HG03064 (cell line): Measurements from ENCODE around the gene CACNA1E.
"Not testable (repeated sequence)": the region's sequence is repeated elsewhere in the genome, so short reads cannot be mapped to it uniquely, and the experiment has no call there.

Experiments
- ATAC-seq: cut with Tn5 transposase; IDR thresholded peaks from one replicate; pipeline ENCODE4 v1.9.1; 2021; ENCODE audit warnings: low read depth; ENCODE audit not compliant: unreplicated experiment

The CACNA1E gene

DNA sequence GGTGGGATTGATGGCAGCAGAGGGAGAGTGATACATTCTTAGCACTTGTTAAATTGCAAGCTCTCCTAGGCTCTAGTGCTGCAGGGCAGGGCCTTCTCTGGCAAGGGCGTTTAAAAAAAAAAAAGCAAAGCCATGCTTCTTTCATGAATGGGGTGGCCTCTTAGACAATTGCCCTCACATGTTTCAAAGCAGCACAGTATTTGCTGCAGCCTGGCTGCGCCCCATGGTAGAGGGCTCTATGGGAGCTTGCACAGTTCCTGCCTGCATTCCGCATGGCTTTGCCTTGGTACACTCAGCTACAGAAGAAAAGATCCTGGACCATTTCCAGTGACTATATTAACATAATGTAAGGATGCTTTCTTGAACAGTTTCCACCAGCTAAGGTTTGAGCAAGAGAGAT lies 311.0 kb downstream of the CACNA1E start:
- ATAC-seq = no peak

DNA sequence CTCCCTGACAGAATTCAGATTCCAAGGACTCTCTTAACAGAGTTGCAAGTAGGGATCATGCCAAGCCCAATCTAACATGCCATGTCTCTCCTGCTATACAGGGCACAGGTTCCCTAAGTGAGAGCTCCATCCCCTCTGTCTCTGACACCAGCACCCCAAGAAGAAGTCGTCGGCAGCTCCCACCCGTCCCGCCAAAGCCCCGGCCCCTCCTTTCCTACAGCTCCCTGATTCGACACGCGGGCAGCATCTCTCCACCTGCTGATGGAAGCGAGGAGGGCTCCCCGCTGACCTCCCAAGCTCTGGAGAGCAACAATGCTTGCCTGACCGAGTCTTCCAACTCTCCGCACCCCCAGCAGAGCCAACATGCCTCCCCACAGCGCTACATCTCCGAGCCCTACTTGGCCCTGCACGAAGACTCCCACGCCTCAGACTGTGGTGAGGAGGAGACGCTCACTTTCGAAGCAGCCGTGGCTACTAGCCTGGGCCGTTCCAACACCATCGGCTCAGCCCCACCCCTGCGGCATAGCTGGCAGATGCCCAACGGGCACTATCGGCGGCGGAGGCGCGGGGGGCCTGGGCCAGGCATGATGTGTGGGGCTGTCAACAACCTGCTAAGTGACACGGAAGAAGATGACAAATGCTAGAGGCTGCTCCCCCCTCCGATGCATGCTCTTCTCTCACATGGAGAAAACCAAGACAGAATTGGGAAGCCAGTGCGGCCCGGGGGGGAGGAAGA lies 315.0 kb downstream of the CACNA1E start:
- no peak for ATAC-seq

DNA sequence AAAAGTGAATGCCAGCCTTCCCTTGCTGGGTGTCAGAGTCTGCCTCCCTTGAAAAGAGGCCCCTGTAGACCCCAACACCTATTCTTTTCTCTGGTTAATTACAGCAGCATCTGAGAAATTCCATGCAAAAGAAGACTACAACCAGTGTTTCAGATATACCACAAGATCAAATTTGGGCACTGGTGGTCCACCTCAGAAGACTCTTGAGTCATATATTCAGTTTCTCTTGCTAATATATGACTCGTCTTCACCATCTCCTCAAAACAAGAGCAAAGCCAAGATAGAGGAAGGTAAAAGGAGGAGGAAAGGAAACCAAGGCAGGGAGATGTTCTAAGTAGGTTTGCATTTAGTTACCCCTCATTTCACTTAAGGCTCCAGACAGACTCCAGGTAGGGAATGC lies 318.3 kb downstream of the CACNA1E start:
- ATAC-seq = no peak

DNA sequence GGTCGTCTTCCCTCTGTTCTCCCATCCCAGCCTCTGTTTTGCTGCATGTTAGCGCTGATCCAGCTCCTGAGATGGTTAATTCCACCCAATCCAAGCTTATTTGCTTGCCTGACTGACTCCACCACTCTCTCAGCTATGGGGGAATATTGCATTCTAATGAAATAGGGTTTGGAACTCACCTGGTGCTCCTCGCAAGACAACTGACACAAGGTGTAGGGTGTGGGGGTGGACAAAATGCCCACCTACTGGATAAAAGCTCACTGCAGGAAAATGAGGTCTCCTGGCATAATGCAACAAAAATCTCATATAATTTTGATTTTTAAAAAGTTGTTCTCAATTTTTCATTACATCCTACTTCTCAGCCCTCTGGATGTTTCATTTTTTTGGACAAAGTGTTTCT lies 319.1 kb downstream of the CACNA1E start:
- ATAC-seq = no peak

DNA sequence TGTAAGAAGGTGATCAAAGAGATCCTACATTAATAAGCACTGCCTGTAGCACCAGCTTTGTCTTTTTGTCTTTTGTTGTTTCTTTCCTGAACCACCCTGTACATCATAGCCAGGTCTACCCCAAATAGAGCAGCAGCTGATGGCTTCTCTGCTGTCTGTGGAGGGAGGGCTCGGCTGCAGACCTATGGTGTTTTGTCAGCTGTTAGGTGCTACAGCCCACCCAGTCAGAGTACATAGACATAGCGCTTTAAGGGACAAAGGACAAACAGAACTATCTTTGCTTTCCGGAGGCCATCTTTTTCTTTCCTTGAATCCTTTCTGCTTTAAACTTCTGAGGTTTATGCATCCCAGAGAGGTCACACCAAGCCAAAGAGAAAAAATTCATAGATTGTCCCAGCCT lies 320.1 kb downstream of the CACNA1E start:
- no peak for ATAC-seq

DNA sequence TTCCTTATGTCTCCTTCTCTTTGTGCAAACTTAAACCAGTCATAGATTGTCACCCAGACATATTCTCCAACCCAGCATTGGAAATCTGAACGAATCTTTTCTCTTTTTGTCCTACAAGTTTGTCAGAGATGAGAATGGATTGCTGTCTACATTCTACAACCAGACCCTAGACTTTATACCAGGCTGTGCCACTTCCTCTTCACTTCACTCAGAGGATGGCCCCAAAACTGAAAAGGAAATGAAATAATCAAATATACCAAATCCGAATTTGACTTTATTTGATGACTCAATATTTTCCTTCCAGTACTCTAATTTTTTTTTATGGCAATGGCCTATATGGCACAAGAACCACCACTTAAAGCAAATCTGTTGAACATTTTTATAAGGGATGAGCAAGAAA lies 321.7 kb downstream of the CACNA1E start:
- ATAC-seq = no peak

DNA sequence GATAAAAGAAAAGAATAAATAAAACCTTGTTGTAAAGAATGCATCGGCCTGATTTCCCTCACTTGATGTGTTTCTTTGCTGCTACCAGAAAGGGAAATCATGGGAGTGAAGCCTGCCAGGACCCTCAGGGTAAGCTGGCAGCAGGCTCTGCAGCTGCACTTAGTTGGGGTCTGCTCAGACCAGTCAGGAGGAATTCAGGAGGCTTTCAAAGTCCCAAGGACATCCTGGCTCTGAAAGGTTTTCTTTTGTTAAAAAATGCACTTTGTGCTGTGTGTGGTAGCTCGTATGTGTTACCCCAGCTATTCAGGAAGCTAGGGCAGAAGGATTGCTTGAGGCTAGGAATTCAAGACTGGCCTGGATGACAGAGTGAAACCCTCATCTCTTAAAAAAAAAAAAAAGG lies 323.4 kb downstream of the CACNA1E start:
- ATAC-seq = no peak

DNA sequence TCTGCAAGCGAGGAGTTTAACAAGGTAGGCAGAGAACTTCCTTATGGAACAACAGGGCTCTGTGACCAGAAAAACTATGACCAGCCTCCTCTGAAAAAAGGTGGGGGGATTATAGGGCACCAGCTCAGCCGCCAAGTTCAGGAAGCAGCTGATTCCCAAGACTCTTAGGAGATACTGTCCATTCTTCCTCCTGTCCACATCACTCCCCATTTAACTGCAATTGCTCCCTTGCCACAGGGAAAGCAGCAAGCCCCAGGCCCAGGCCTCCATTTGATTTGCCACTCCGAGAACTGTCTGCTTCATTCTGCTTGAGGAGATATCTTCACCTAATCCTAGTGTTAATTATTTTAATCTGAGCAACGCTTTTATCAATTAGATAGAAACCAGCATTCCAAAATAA lies 323.9 kb downstream of the CACNA1E start:
- ATAC-seq = no peak

DNA sequence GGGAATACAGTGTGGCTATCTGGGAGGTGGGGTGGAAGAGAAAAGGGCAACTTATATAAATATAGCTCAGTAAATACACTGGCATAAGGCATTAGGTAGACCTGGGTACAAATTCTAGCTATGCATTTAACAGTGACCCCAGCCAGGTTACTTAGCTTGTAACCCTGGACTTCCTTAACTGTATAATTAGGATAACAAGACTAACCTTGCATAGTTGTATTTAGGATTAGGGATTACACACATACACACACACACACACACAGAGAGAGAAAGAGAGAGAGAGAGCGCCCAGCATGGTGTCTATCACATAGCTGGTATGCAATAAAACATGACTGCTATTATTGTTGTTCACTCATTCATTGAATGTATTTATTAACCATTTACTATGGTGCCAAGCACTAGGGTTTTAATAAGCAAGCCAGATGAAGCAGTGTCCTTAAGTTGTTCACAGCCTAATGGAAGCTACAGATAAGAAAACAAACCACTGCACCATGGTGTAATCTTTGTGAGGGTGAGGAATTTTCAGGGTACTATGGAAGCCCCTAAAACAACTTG lies 326.8 kb downstream of the CACNA1E start:
- ATAC-seq = no peak

DNA sequence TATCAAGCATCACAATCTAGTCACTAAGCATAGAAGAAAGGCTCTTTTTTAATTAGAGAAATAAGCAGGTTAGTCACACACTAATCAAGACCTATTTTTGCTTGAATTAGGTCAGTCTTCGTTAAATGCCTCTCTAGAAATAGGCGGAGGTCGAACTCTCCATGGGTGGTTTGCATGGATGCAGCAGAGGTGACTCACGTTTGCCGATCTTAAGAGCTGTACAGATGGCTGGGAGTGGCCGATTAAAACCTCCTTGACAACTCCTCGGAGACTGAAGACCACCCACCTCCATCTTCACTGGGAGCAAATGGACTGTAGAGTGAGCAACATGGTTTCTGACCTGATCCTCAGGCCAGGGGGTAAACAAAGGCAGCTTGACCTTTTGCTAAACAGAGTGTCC lies 328.9 kb downstream of the CACNA1E start:
- ATAC-seq = no peak

DNA sequence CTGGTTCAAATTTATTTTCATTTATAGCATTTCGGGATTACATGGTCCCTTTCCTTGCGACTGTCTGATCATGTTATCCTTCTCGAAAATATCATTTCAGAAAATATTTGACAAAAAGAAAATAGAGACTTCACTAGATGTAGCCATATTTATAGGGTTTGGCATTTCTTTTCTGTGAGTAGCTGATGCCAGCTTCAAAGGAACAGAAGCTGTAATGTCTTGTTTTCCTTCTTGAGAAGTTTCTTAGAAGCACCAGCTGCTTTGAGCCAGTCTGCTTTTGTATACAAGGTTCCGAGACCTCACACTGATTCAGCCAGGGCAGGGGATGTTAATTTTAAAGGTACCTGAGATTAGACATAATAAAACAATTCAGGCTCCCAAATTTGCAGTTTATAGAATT lies 329.9 kb downstream of the CACNA1E start:
- ATAC-seq = no peak

DNA sequence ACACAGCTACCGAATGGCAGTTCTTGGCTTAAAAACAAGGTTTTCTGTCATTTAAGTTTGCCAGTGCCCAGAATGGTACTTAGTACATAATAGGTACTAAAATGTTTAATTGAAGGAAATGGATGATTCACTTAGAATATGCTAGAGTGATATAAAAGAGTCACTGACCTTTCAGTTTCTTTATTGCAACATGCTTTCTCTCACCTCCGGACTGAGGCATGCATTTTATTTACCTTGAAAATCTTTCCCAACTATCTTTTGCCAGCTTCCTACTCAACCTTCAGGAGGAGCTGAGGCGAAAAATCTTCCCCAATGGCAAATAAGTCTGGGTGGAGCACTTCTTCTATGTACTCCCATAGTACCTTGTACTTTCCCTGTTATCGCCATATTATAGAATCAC lies 333.3 kb downstream of the CACNA1E start:
- no peak for ATAC-seq

DNA sequence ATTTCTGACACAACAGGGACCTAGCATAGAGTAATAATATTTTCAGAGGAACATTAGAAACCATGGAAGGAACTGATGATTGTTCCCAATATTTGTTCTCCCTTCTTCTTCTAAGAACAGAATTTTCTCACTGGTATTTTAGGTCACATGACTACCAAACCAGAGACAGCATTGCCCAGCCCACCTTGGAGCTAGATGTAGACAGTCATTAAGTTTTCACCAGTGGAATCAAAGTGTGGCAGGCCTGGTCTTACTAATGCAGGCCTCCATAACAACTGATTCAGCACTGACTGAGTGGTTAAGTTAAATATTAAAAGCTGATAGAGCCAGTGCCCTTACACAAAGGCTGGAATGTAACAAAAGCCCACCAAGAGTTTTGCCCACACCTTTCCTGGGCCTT lies 333.8 kb downstream of the CACNA1E start:
- no peak for ATAC-seq

DNA sequence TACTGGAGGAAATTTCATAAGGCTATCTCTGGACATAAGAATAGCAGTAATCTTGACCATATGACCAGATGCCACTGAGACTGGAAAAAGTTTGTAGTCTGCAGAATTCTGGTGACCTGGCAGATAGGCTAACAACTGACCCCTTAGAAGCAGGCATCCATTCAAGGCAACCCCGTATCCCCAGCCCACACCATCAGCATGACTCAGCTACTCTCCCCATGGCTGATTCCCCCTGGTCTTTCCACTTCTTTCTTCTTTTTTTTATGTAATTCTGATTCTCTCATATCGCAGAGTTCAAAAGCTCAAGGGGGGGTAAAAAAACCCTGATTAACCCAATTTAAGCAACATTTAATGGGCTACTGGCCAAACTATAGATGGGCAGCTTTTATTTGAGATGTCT lies 335.1 kb downstream of the CACNA1E start:
- ATAC-seq = no peak

DNA sequence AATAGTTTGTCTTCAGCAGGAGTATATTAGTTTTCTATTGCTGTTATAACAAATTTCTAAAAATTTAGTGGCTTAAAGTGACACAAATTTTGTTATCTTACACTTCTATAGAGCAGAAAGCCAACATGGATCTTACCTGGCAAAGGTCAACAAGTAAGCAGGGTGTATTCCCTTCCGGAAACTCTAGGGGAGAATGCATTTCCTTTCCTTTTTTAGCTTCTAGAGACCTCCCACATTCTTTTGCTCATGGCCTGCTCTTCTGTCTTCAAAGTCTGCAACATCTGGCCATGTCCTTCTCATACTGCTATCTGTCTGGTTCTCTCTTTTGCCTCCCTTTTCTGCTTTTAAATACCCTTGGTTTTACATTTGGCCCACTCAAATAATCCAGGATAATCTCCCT lies 335.6 kb downstream of the CACNA1E start:
- ATAC-seq = no peak

DNA sequence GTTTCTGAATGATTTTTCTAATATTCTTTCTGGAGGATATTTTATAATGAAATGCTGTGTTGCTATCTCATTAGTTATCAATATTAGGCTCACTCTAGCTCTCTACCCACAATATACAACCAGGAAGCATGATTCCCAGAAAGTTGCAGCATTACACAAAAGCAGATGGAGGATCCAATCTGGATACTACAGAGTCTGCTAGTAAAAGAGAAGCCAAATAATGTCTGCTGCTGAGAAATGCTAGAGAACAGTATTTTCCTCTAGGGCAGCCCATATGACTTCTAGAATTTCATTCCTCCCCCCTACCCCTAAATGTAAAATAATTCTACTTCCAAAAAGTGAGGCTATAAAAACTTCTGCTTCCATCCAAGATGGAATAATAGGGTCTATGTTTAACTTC lies 338.4 kb downstream of the CACNA1E start:
- no peak for ATAC-seq

DNA sequence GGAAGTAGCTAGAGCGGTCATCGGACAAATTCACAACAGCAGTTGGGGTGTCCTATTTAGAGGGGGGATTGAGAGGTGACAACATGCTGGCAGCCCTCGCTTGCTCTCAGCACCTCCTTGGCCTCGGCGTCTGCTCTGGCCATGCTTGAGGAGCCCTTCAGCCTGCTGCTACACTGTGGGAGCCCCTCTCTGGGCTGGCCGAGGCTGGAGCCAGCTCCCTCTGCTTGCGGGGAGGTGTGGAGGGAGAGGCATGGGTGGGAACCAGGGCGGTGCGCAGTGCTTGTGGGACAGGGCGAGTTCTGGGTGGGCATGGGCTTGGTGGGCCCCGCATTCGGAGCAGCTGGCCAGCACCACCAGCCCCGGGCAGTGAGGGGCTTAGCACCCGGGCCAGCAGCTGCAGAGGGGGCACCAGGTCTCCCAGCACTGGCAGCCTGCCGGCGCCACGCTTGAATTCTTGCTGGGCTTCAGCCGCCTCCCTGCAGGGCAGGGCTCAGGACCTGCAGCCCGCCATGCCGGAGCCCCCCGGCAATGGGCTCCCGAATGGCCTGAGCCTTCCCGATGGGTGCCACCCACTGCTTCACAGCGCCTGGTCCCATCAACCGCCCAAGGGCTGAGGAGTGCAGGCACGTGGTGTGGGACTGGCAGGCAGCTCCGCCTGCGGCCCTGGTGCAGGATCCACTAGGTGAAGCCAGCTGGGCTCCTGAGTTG lies 349.0 kb downstream of the CACNA1E start:
- ATAC-seq = not testable (repeated sequence)

DNA sequence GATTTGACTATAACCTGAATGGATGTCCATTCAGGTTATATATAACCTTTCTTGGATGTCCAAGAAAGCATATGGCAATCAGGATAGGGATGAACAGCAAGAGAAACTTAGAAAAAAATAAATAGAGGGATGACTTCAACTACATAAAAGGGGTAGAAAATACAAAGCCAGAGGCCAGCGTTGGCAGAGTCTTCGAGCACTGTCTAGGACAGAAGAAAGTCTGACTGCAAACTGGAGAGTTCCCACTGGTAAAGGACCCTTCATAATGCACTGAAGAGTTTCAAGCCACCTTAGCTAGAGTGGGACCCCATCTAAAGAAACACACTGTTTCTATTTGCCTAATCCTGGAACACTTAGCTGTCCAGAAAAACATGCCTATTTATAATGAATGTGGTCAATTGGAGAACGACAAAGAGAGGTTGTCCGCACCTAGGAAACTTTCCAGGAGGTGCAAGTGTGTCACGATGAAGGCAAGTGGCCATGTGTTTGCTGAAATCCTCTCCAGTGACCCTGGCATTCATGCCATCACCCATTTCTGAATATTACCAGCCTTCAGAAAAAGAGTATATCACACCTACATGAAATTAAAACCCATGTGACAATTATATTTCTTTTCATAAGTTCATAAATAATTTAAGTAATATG lies 362.8 kb downstream of the CACNA1E start:
- ATAC-seq = no peak

DNA sequence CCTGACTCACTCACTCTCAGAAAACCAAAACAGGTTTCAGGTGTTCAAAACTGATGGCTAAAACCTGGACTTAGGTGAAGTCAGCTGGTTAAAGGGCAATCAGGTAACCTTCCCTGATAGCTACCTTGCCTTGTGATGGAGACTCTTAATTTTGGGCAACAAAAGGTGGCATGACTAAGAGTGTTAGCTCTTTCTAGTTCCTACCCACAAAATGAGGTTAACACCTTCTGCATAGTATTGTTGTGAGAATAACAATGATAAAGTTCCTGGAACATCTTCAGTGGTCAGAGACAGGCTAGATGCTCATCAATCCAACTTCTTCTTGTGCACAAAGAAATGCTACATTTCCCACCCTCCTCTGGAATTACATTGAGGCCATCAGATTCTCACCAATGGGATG lies 363.4 kb downstream of the CACNA1E start:
- ATAC-seq = no peak

DNA sequence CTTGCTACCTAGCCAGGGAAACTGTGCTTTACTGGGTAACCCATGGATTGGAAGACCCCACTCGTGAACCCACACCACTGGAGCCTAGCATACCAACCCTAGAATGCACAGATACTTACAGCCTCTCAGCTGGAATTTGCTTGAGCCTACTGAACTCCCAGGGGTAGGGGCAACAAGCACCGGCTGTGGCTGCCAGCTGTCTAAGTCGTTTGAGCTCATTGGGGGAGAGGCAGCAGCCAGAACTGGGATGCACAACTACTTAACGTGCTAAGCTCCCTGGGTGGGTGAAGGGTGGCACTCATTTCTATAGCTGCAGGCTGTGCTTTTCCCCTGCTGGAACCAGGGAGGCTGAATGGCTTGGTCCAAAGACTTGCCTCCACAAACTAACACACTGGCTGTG lies 365.8 kb downstream of the CACNA1E start:
- no peak for ATAC-seq

DNA sequence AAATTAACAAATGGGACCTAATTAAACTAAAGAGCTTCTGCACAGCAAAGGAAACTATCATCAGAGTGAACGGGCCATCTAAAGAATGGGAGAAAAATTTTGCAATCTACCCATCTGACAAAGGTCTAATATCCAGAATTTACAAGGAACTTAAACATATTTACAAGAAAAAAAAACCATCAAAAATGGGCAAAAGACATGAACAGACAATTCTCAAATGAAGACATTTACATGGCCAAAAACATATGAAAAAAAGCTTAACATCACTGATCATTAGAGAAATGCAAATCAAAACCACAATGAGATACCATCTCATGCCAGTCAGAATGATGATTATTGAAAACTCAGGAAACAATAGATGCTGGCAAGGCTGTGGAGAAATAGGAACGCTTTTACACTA lies 370.9 kb downstream of the CACNA1E start:
- not testable (repeated sequence) for ATAC-seq

DNA sequence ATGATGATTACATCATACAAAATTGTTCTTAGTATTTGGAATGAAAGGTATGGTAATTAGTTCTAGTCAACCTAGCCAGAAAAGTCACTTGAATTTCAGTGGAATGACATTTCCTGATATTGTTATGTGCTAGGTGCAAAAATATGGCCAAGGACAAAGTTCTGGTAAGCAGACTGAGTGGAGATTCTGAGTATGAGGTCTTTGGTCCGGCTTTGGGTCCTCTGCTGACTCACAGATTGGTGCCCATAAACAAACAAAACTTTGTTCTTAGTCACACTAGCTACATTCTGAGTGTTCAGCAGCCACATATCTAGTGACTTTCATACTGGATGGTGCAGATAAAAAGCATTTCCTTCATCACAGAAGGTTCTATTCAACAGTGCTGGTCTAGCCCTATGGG lies 372.1 kb downstream of the CACNA1E start:
- ATAC-seq = no peak
